Ramos (cell line): ENCODE data around the gene CCDC116.
"Not testable (repeated sequence)": the region's sequence is repeated elsewhere in the genome, so short reads cannot be mapped to it uniquely, and the experiment has no call there.

ENCODE experiments used
- in situ Hi-C: fragments of 300-500 bp; cut with MboI; formaldehyde crosslinking; loops from one replicate; pipeline ENCODE4 v1.14.3; 2022; ENCODE audit warnings: low sequenced_read_pairs; ENCODE audit not compliant: unreplicated experiment

CCDC116 gene

GRCh38 chr22:21632237-21632895 is at the start of gene CCDC116:
CCDC116 (plus strand) TSS chr22:21632760; CDS start chr22:21633182, 422 bp downstream.
- in situ Hi-C loops, result no loop called here

- in situ Hi-C loops, result no loop called here
Observed at GRCh38 chr22:21582801-21583740, 49.5 kb upstream of the CCDC116 start.

GRCh38 chr22:21585389-21585788 is 47.2 kb upstream of the CCDC116 start:
- in situ Hi-C loops, result no loop called here

- in situ Hi-C loops, result no loop called here
Observed at GRCh38 chr22:21587803-21588611, 44.6 kb upstream of the CCDC116 start.

GRCh38 chr22:21589396-21589795 is 43.2 kb upstream of the CCDC116 start:
- in situ Hi-C loops, result no loop called here

- in situ Hi-C loops, result no loop called here
Observed at GRCh38 chr22:21590809-21591641, 41.5 kb upstream of the CCDC116 start.

GRCh38 chr22:21591695-21592094 is 40.9 kb upstream of the CCDC116 start:
- in situ Hi-C loops, result no loop called here

GRCh38 chr22:21592422-21592821 is 40.1 kb upstream of the CCDC116 start:
- in situ Hi-C loops, result no loop called here

GRCh38 chr22:21593406-21594232 is 38.9 kb upstream of the CCDC116 start:
- in situ Hi-C loops, result no loop called here

GRCh38 chr22:21594865-21595452 is 37.6 kb upstream of the CCDC116 start:
- in situ Hi-C loops, result no loop called here

GRCh38 chr22:21596356-21597135 is 36.0 kb upstream of the CCDC116 start:
- in situ Hi-C loops, result not testable (repeated sequence)

- in situ Hi-C loops, result no loop called here
Observed at GRCh38 chr22:21598302-21598701, 34.3 kb upstream of the CCDC116 start.

GRCh38 chr22:21599053-21599893 is 33.3 kb upstream of the CCDC116 start:
- in situ Hi-C loops, result no loop called here

GRCh38 chr22:21602579-21602978 is 30.0 kb upstream of the CCDC116 start:
- in situ Hi-C loops, result no loop called here

- in situ Hi-C loops, result no loop called here
Observed at GRCh38 chr22:21603973-21604372, 28.6 kb upstream of the CCDC116 start.

GRCh38 chr22:21605887-21606564 is 26.5 kb upstream of the CCDC116 start:
- in situ Hi-C loops, result no loop called here
